A549 (cell line): ENCODE data around the gene SNTA1. TPM values are rescaled to one million over a fixed set of nuclear protein-coding genes. Genes with fewer than 3 reads are reported as not detected.

ENCODE experiments used
- ATAC-seq, 2 experiments: fragments of 200-7000 bp in 1 of 2; fragments of >200 bp in 1 of 2; cut with Nextera tagmentation in 1 of 2; cut with Tn5 transposase in 1 of 2; 3 replicates each; pipeline versions ENCODE4 v1.8.0 to v1.9.1; 2018 to 2020; ENCODE audit warnings: mild to moderate bottlenecking in 1 of 2, moderate library complexity in 1 of 2
- CTCF ChIA-PET: fragments of 300-600 bp; sonication (Branson Sonifier 250); formaldehyde crosslinking; extraction: SDS; loops from one replicate; lab custom pipeline; 2021; ENCODE audit warnings: antibody characterized with exemption, inconsistent platforms; lab: Yijun Ruan, JAX
- POLR2A ChIA-PET: fragments of 350-600 bp; formaldehyde crosslinking; extraction: SDS; loops from one replicate; lab custom pipeline; 2021; ENCODE audit warnings: antibody characterized with exemption, inconsistent platforms; lab: Yijun Ruan, JAX
- DNase-seq, 2 experiments: peaks; one replicate each; pipeline versions ENCODE4 v3.0.0 to v3.0.0-alpha.2; 2011 to 2016; ENCODE audit warnings: low read depth in 1 of 2, low spot score in 1 of 2
- FAIRE-seq: peaks from 2 replicates; lab custom pipeline; 2011; peaks lifted over from hg19 to GRCh38; lab: Jason Lieb, UNC
- H3K27ac ChIP-seq, 2 experiments: fragments of >200 bp; sonication (Bioruptor Twin); formaldehyde crosslinking; 3 replicates each; pipeline ENCODE4 v1.5.1; 2016 to 2017
- H3K4me1 ChIP-seq: fragments of >200 bp; sonication (Bioruptor Twin); formaldehyde crosslinking; 3 replicates; pipeline ENCODE4 v1.6.1; 2016
- H3K4me2 ChIP-seq: fragments of >200 bp; sonication (Bioruptor Twin); formaldehyde crosslinking; 3 replicates; pipeline ENCODE4 v1.6.1; 2016
- H3K4me3 ChIP-seq: fragments of >200 bp; sonication (Bioruptor Twin); formaldehyde crosslinking; 3 replicates; pipeline ENCODE4 v1.5.1; 2016
- H3K9me3 ChIP-seq: fragments of >200 bp; sonication (Bioruptor Twin); formaldehyde crosslinking; 3 replicates; pipeline ENCODE4 v1.6.1; 2016
- CBX2 ChIP-seq: fragments of 200-600 bp; sonication (generic); IDR thresholded peaks from 2 replicates; pipeline ENCODE4 v1.6.1; 2016; ENCODE audit warnings: low read depth, mild to moderate bottlenecking, borderline replicate concordance
- CBX8 ChIP-seq: fragments of 200-600 bp; sonication (generic); IDR thresholded peaks from 2 replicates; pipeline ENCODE4 v1.6.1; 2016
- CTCF ChIP-seq: fragments of >200 bp; sonication (Bioruptor Twin); formaldehyde crosslinking; IDR thresholded peaks from 3 replicates; pipeline ENCODE4 v1.5.1; 2016
- ELK1 ChIP-seq: fragments of 150-350 bp; IDR thresholded peaks from 2 replicates; pipeline ENCODE4 v1.6.1; 2014; ENCODE audit warnings: low read depth, mild to moderate bottlenecking, low read length
- ESRRA ChIP-seq: fragments of 150-350 bp; IDR thresholded peaks from 2 replicates; pipeline ENCODE4 v1.6.1; 2014; ENCODE audit warnings: mild to moderate bottlenecking, low read length, borderline replicate concordance
- FOSB ChIP-seq: fragments of 250-450 bp; sonication (Bioruptor Pico); IDR thresholded peaks from 2 replicates; pipeline ENCODE4 v1.5.0; 2020; ENCODE audit warnings: mild to moderate bottlenecking, moderate library complexity
- FOXS1 ChIP-seq: fragments of 250-450 bp; sonication (Bioruptor Pico); IDR thresholded peaks from 2 replicates; pipeline ENCODE4 v1.5.0; 2020; ENCODE audit warnings: mild to moderate bottlenecking, moderate library complexity
- JUNB ChIP-seq: fragments of >200 bp; sonication (Bioruptor Twin); formaldehyde crosslinking; IDR thresholded peaks from 2 replicates; pipeline ENCODE4 v1.6.1; 2016
- MYC ChIP-seq: IDR thresholded peaks from 2 replicates; pipeline ENCODE4 v1.6.1; 2012; ENCODE audit warnings: mild to moderate bottlenecking, inconsistent platforms, low read length, improper control_type of control experiment, borderline replicate concordance
- NPAS2 ChIP-seq: fragments of 250-450 bp; sonication (Bioruptor Pico); IDR thresholded peaks from 2 replicates; pipeline ENCODE4 v1.8.0; 2022; ENCODE audit warnings: mild to moderate bottlenecking, moderate library complexity, borderline replicate concordance
- PHF8 ChIP-seq: fragments of 200-600 bp; sonication (generic); IDR thresholded peaks from 2 replicates; pipeline ENCODE4 v1.6.1; 2016; ENCODE audit warnings: low read depth, mild to moderate bottlenecking, antibody characterized with exemption, moderate library complexity, borderline replicate concordance
- POLR2A ChIP-seq: IDR thresholded peaks from 2 replicates; pipeline ENCODE4 v1.6.1; 2012; ENCODE audit warnings: mild to moderate bottlenecking, low read length
- RAD21 ChIP-seq, 2 experiments: fragments of >200 bp in 1 of 2; sonication (Bioruptor Twin) in 1 of 2; formaldehyde crosslinking in 1 of 2; IDR thresholded peaks in 1 of 2; conservative IDR thresholded peaks in 1 of 2; 2 replicates in 1 of 2; 3 replicates in 1 of 2; pipeline ENCODE4 v1.6.1; 2012 to 2018; ENCODE audit warnings: inconsistent platforms in 1 of 2
- SMC3 ChIP-seq: fragments of >200 bp; sonication (Bioruptor Twin); formaldehyde crosslinking; IDR thresholded peaks from 3 replicates; pipeline ENCODE4 v1.6.1; 2018; ENCODE audit warnings: inconsistent platforms
- SREBF2 ChIP-seq: fragments of 450-650 bp; IDR thresholded peaks from 2 replicates; pipeline ENCODE4 v1.6.1; 2014; ENCODE audit warnings: mild to moderate bottlenecking, moderate library complexity
- TFCP2L1 ChIP-seq: fragments of 250-450 bp; sonication (Bioruptor Pico); IDR thresholded peaks from 2 replicates; pipeline ENCODE4 v1.5.0; 2021; ENCODE audit warnings: mild to moderate bottlenecking
- USF2 ChIP-seq: fragments of 450-650 bp; IDR thresholded peaks from 2 replicates; pipeline ENCODE4 v1.6.1; 2014; ENCODE audit warnings: antibody characterized with exemption
- ZC3H11A ChIP-seq: fragments of 450-650 bp; IDR thresholded peaks from 2 replicates; pipeline ENCODE4 v1.6.1; 2014; ENCODE audit warnings: antibody characterized with exemption, mild to moderate bottlenecking
- WGBS: methylation state at CpG from one replicate; pipeline ENCODE4 v1.1.6; 2017; ENCODE audit errors: missing lambda C conversion rate; 5-methylcytosine and 5-hydroxymethylcytosine counted together
- polyA plus RNA-seq, 4 experiments: library from polyadenylated mRNA; depleted of rRNA in 3 of 4; stranded (reverse); fragments of >200 nt; fragmentation: RNase III in 1 of 4; extraction: RNeasy Plus Mini Kit Qiagen cat#74134 plus additional on column Dnase treatment in 1 of 4; gene quantifications; 2 replicates in 3 of 4; 3 replicates in 1 of 4; pipeline ENCODE4 v1.2.3, GENCODE V29; 2011 to 2017

Gene SNTA1
- polyA plus RNA-seq, 2 of the 4 experiments (the other 2 are of a cell fraction): 5.6 to 6.6 TPM

GRCh38 chr20:33359399-33360261, 83.9 kb downstream of the SNTA1 start:
- FAIRE-seq (no peak), DNase-seq (no peak), ATAC-seq (no peak)
- no peak for TF ChIP-seq SREBF2
- TF ChIP-seq ESRRA: no peak
- no peak for TF ChIP-seq NPAS2
- no peak for TF ChIP-seq CTCF
- TF ChIP-seq FOXS1 (CRISPR knock-in tag): no peak
- no peak for TF ChIP-seq TFCP2L1 (CRISPR knock-in tag)
- TF ChIP-seq RAD21 (conservative IDR thresholded peaks at IDR 0.05 in 1 of 2, IDR thresholded peaks at IDR 0.05 in 1 of 2): no peak
- TF ChIP-seq USF2: no peak
- TF ChIP-seq CBX8: no peak
- no peak for TF ChIP-seq FOSB (CRISPR knock-in tag)
- no peak for TF ChIP-seq SMC3
- TF ChIP-seq CBX2: no peak
- TF ChIP-seq ELK1: no peak
- TF ChIP-seq MYC: no peak
- TF ChIP-seq JUNB: no peak
- no peak for TF ChIP-seq PHF8
- no peak for TF ChIP-seq POLR2A
- TF ChIP-seq ZC3H11A: no peak
- POLR2A ChIA-PET: no interaction called here
- WGBS: 82% methylated on average over 8 of the region's 8 CpGs
- Histone ChIP-seq H3K4me2 (no peak overlapping the region), H3K9me3 (no peaks in the 10 kb centered on the region), H3K4me3 (no peak overlapping the region), H3K27ac (no peak overlapping the region), H3K4me1 (no peaks in the 10 kb centered on the region)
- CTCF ChIA-PET: no interaction called here

Other genes starting within 250 kb of the SNTA1 start
- not detected in 2 replicates for gene BPIFA3, start 226.4 kb downstream of the SNTA1 start, polyA plus RNA-seq (2011; rRNA removed)
- not detected in 3 replicates for gene BPIFA3, start 226.4 kb downstream of the SNTA1 start, polyA plus RNA-seq (2017; fragmentation: RNase III; extraction: RNeasy Plus Mini Kit Qiagen cat#74134 plus additional on column Dnase treatment)
- not detected in 2 replicates for gene BPIFA1, start 207.8 kb downstream of the SNTA1 start, polyA plus RNA-seq (2011; rRNA removed)
- not detected in 3 replicates for gene BPIFA1, start 207.8 kb downstream of the SNTA1 start, polyA plus RNA-seq (2017; fragmentation: RNase III; extraction: RNeasy Plus Mini Kit Qiagen cat#74134 plus additional on column Dnase treatment)
- 0.18 and 0.67 TPM in 2 replicates for gene BPIFB1, start 160.5 kb downstream of the SNTA1 start, polyA plus RNA-seq (2011; rRNA removed)
- not detected in 3 replicates for gene BPIFB1, start 160.5 kb downstream of the SNTA1 start, polyA plus RNA-seq (2017; fragmentation: RNase III; extraction: RNeasy Plus Mini Kit Qiagen cat#74134 plus additional on column Dnase treatment)
- 39.7 and 42.5 TPM in 2 replicates for gene CDK5RAP1, start 42.2 kb downstream of the SNTA1 start, polyA plus RNA-seq (2011; rRNA removed)
- 39.6 to 40.4 TPM (median 40.3 TPM) in 3 replicates for gene CDK5RAP1, start 42.2 kb downstream of the SNTA1 start, polyA plus RNA-seq (2017; fragmentation: RNase III; extraction: RNeasy Plus Mini Kit Qiagen cat#74134 plus additional on column Dnase treatment)
- gene CBFA2T2, start 46.3 kb upstream of the SNTA1 start, polyA plus RNA-seq (2011; rRNA removed): 9.4 and 10.8 TPM in 2 replicates
- 5.2 to 6.8 TPM (median 6.7 TPM) in 3 replicates for gene CBFA2T2, start 46.3 kb upstream of the SNTA1 start, polyA plus RNA-seq (2017; fragmentation: RNase III; extraction: RNeasy Plus Mini Kit Qiagen cat#74134 plus additional on column Dnase treatment)
- gene C20orf144, start 218.6 kb upstream of the SNTA1 start, polyA plus RNA-seq (2011; rRNA removed): 0.09 and 0.10 TPM in 2 replicates
- gene C20orf144, start 218.6 kb upstream of the SNTA1 start, polyA plus RNA-seq (2017; fragmentation: RNase III; extraction: RNeasy Plus Mini Kit Qiagen cat#74134 plus additional on column Dnase treatment): 0.09 to 0.12 TPM (median 0.12 TPM) in 3 replicates
- gene ACTL10, start 223.2 kb upstream of the SNTA1 start, polyA plus RNA-seq (2011; rRNA removed): not detected in 2 replicates
- not detected in 3 replicates for gene ACTL10, start 223.2 kb upstream of the SNTA1 start, polyA plus RNA-seq (2017; fragmentation: RNase III; extraction: RNeasy Plus Mini Kit Qiagen cat#74134 plus additional on column Dnase treatment)
- 9.3 and 10.7 TPM in 2 replicates for gene NECAB3, start 230.7 kb upstream of the SNTA1 start, polyA plus RNA-seq (2011; rRNA removed)
- gene NECAB3, start 230.7 kb upstream of the SNTA1 start, polyA plus RNA-seq (2017; fragmentation: RNase III; extraction: RNeasy Plus Mini Kit Qiagen cat#74134 plus additional on column Dnase treatment): 17.2 to 21.6 TPM (median 19.3 TPM) in 3 replicates
- gene E2F1, start 242.6 kb upstream of the SNTA1 start, polyA plus RNA-seq (2011; rRNA removed): 17.9 and 19.4 TPM in 2 replicates
- gene E2F1, start 242.6 kb upstream of the SNTA1 start, polyA plus RNA-seq (2017; fragmentation: RNase III; extraction: RNeasy Plus Mini Kit Qiagen cat#74134 plus additional on column Dnase treatment): 32.8 to 35.8 TPM (median 33.5 TPM) in 3 replicates